22Rv1 (cell line): ENCODE measurements around the gene RTN4R.

Experiments
- ZFX ChIP-seq: fragments of 450-650 bp; IDR thresholded peaks from 2 replicates; pipeline ENCODE4 v1.6.1; 2017; ENCODE audit warnings: antibody characterized with exemption, borderline replicate concordance
- TF ChIP-seq, protein P1 (sequence below): fragments of 450-650 bp; IDR thresholded peaks from 2 replicates; pipeline ENCODE4 v1.5.1; 2017; ENCODE audit warnings: mild to moderate bottlenecking

DNA sequence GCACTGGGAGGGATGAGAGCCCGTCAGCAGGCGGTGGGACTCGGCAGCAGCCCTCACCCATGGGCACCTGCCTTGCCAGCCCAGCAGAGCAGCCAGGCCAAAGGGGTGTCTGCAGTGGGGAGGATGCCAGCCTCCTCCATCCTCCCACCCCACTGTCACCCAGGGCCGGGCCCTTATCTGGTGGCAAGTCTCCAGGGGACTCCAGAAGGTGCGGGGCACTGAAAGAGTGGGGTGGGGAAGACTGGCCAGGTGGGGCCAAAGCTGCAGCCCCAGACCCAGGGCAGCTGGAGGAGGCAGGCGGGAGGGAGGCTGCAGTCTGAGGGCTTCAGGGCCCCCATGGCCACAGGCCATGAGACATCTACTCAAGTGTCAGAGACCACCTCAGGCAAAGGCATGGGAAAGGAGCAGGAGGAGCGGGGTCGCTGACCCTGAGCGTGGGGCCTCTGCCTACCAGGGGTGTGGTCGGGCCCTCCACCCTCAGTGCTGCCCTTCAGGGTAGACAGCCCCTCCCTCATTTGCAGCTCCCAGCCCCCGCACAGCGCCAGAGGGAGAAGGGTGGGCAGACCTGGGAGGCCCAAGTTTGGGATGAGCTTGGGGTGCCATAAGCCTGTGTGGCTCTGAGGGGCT, 48.2 kb upstream of the RTN4R start:
- TF ChIP-seq, protein P1, sequence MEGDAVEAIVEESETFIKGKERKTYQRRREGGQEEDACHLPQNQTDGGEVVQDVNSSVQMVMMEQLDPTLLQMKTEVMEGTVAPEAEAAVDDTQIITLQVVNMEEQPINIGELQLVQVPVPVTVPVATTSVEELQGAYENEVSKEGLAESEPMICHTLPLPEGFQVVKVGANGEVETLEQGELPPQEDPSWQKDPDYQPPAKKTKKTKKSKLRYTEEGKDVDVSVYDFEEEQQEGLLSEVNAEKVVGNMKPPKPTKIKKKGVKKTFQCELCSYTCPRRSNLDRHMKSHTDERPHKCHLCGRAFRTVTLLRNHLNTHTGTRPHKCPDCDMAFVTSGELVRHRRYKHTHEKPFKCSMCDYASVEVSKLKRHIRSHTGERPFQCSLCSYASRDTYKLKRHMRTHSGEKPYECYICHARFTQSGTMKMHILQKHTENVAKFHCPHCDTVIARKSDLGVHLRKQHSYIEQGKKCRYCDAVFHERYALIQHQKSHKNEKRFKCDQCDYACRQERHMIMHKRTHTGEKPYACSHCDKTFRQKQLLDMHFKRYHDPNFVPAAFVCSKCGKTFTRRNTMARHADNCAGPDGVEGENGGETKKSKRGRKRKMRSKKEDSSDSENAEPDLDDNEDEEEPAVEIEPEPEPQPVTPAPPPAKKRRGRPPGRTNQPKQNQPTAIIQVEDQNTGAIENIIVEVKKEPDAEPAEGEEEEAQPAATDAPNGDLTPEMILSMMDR, result no peak
- no peak for TF ChIP-seq ZFX
